ENCODE results near the gene TWIST2. TPM values are rescaled to one million over a fixed set of nuclear protein-coding genes. Genes with fewer than 3 reads are reported as not detected.

TWIST2 gene
- total and polyA plus RNA-seq, 2 donors, result 20.5 to 25.1 TPM

DNA sequence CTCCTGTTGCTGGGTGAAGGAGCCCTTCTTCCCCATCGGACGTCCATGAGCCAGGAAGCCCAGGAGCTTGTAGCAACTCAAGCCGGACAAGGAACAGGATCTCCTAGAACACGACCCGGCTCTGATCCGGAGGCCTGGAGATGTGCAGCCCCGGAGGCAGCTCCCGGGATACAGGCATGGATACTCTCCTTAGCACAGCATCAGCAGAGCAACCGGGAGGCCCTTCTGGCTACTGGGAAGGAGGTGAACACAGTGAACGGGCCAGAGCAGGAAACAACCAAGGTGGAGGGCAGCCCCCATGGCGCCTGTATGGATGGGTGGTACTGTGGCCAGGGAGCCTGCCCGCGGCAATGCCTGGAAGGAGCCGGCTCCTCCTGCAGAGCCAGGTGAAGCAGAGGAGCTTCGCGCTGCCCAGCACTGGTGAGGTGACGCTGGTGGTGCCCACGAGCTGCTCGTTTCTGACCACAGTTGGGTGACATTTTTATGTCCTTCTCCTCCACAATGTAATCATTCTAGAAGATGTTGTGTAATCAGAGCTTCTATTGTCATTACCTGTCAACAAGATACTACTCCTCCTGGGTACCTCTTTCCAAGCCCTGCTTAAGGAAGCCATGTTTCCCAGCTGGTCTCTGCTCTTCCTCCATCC lies 94.3 kb downstream of the TWIST2 start:
- Histone ChIP-seq H3K27ac (ENCODE audit: low read depth) (no peak overlapping the region), H3K36me3 (ENCODE audit: insufficient read depth) (no peaks in the 10 kb centered on the region), H3K4me3 (ENCODE audit: low read depth, low read length) (no peak overlapping the region), H3K4me1 (ENCODE audit: insufficient read depth) (no peaks in the 10 kb centered on the region)
- 92% methylated on average over 19 of the region's 19 CpGs for WGBS
- DNase-seq (ENCODE audit: extremely low spot score), result no peak

DNA sequence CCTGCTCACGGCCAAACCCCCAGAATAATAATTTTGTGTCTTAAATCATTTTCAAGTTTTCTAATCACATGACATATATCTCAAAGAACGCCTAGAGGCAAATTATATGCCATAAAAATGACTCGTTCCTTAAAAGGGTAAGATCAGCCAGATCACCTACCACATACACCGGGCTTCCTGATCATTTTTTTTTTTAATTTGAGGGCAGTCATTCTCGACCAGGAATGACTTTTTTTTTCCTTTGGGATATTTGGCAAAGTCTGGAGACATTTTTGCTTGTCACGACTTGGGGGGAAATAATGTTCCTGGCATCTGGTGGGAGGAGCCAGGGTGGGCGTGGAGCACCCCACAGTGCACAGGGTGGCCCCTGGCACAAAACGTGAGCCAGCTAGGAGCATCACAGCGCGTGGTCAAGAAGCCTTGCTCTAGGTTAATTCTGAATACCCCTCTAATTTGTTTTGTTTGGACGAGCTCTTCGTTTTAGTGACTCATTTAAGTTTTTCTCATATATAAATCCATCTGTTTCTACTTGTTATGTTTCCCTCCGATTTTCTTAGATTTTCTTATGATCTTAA lies 94.9 kb downstream of the TWIST2 start:
- H3K4me1 ChIP-seq (ENCODE audit: insufficient read depth), result no peaks in the 10 kb centered on the region
- no peak overlapping the region for H3K27ac ChIP-seq (ENCODE audit: low read depth)
- H3K4me3 ChIP-seq (ENCODE audit: low read depth, low read length), result no peak overlapping the region
- WGBS, result 72% methylated on average over 13 of the region's 13 CpGs
- no peaks in the 10 kb centered on the region for H3K36me3 ChIP-seq (ENCODE audit: insufficient read depth)
- no peak for DNase-seq (ENCODE audit: extremely low spot score)

DNA sequence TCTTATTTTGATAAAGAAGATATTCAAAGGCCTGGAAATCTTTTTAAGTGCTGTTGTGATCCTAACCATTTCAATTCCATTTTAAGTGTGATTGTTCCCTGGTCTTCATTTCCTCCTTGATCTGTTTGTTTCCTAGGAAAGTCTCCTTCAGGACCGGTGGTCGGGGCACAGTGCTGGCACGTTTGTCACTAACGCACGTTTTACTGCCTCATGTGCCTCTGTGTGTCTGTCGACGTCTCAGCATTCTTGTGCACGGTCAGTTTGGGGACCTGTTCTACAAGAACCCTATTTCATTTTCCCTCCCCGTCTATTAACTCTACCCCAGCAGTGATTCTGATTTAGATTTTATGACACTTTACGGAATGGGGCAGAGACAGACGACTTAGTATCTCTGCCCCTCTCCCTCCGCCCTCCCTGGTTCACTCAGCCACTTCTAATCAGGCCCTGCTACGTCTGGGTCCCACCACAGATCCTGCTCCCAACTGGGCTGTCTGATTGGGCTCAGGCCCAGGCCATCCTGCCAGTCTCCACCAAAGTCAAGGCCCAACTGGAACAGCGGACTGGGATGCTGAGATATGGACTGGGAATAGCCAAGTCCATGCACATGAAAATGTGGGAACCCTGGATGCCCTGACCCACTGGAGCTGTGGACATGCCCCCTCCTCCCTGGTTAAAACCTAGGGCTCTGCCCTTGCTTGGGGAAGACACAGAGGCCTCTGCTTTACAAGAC lies 95.6 kb downstream of the TWIST2 start:
- no peak overlapping the region for H3K27ac ChIP-seq (ENCODE audit: low read depth)
- no peaks in the 10 kb centered on the region for H3K4me1 ChIP-seq (ENCODE audit: insufficient read depth)
- no peak for DNase-seq (ENCODE audit: extremely low spot score)
- 87% methylated on average over 14 of the region's 14 CpGs for whole genome bisulfite sequencing
- H3K4me3 ChIP-seq (ENCODE audit: low read depth, low read length), result no peak overlapping the region
- H3K36me3 ChIP-seq (ENCODE audit: insufficient read depth), result no peaks in the 10 kb centered on the region

DNA sequence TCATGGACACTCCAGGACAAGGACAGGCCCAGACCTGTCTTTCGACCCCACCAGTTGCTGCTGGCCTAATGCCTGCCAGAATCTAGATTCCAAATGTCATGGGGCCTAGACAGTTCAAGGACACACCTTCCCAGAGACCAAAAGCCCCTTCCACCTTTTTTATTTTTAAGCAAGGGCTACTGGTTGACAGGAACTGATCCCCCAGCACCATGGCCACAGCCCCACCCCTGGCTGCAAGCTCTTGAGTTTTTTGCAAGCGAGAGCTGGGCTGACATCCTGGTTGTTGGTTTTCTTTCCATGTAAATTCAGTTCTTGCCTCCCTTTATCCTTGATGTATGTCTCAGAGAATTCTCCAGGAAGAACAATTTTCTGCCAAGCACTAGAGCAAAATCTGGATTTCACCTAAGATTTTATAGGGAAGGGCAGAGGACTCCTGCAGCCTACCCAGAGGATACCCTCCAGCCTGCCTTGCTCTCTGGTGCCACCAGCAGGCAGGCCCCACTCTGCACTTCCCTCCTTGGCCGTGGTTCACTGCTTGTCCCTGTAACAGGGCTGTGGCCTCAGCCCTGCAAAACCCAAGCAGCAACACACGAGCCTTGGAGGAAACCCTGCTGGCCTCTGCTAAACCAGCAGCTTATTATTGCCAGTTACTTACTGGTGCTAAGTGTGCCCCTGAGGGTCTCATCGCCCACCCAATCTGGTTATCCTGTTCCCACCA lies 97.7 kb downstream of the TWIST2 start:
- Histone ChIP-seq H3K27ac (ENCODE audit: low read depth) (no peak overlapping the region), H3K4me3 (ENCODE audit: low read depth, low read length) (no peak overlapping the region), H3K4me1 (ENCODE audit: insufficient read depth) (no peaks in the 10 kb centered on the region), H3K36me3 (ENCODE audit: insufficient read depth) (no peaks in the 10 kb centered on the region)
- WGBS, result 67% methylated on average over 5 of the region's 5 CpGs
- DNase-seq (ENCODE audit: extremely low spot score), result no peak

DNA sequence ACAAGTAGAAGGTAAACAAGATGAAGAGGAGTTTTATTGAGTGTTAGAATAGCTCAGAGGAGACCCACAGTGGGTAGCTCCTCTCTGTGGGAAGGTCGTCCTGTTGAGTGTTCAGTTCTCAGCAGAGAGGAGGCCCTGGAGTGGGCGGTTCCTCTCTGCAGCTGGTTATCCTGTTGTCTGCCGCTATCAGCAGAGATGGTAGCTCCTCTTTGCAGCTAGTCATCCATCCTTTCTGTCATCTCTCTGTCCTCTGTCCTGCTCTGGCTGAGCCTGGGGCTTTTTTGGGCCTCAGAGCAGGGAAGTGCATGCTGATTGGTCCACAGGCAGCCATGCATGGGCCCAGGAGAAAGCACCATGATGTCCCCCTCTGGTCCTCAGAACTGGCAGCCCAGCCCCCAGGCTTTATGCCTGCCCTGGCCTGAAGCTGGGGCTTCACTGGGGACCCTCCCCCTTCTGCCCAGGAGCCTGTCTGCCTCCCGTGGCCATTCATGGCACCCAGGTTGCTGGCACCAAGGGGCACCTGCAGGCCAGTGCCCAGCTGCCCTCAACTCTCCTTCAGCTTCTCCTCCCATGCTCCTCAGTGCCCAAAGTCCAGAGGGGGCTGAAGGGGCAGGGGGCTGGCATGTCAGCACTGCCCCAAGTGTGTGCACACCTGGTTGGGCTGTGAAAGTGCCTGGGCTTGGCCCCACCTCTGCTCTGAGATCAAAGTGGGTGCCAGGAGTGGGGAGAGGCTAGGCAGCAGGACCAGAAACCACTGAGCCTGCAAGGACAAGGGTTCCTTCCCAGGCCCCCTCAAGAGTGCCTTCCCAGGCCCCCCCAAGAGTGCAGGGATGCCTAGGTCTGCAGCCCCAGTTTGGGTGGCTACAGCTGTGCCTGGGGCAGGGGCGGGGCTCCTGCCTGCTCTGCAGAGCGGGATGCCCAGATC lies 98.7 kb downstream of the TWIST2 start:
- no peaks in the 10 kb centered on the region for H3K36me3 ChIP-seq (ENCODE audit: insufficient read depth)
- H3K4me1 ChIP-seq (ENCODE audit: insufficient read depth), result no peaks in the 10 kb centered on the region
- no peak for DNase-seq (ENCODE audit: extremely low spot score)
- H3K27ac ChIP-seq (ENCODE audit: low read depth), result no peak overlapping the region
- H3K4me3 ChIP-seq (ENCODE audit: low read depth, low read length), result no peak overlapping the region
- WGBS, result 93% methylated on average over 6 of the region's 6 CpGs

DNA sequence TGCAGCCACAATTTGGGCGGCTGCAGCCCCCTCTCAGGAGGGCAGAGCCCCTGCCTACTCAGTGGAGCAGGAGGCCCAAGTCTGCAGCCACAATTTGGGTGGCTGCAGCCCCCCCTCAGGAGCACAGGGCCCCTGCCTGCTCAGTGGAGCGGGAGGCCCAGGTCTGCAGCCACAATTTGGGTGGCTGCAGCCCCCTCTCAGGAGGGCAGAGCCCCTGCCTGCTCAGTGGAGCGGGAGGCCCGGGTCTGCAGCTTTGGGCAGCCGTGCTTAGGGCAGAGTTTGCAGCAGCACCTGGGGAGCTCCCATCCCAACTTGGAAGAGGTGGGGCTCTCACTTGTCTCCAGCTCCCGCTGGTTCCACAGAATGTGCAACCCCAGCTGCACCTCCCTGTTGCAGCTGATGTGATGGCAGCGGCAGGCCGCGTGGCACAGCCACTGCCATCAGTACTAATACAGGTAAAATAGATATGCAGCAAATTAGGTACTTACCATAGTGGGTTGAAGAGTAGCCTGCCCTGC lies 99.4 kb downstream of the TWIST2 start:
- Histone ChIP-seq H3K27ac (ENCODE audit: low read depth) (no peak overlapping the region), H3K36me3 (ENCODE audit: insufficient read depth) (no peaks in the 10 kb centered on the region), H3K4me3 (ENCODE audit: low read depth, low read length) (no peak overlapping the region), H3K4me1 (ENCODE audit: insufficient read depth) (no peaks in the 10 kb centered on the region)
- no peak for DNase-seq (ENCODE audit: extremely low spot score)
- WGBS, result 92% methylated on average over 9 of the region's 9 CpGs

DNA sequence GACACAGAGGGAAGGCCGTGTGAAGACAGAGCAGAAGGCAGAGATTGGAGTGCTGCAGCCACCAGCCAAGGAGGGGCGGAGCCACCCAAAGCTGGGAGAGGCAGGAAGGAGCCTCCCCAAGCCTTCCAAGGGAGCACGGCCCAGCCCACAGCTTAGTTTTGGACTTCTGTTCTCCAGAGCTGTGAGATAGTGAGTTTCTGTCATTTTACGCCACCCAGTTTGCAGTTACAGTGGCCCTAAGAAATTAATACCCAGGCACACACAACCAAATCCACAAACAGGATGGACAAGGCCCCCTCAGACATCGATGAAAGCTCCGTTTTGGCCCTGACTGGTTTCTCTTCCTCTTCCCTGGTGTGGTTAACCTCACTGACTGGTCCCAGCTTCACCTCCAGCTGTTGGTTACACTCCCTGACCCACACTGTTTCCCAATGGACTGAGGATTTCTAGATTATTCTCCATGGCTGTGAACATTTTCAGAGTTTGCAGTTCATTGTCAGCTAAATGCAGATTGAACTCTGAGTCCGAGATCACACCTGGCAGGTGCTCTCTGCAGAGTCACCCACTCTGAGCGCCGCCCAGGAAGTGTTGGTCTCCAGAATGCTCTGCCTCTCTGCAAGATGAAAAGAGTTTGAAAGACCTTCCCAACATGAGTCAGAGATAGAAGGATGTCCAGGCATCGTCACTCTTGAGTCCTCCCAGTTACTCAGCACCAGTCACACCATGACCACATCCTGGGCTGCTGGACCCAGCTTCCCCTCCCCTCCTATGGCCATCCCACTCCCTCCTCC lies 100.2 kb downstream of the TWIST2 start:
- no peak overlapping the region for H3K4me3 ChIP-seq (ENCODE audit: low read depth, low read length)
- no peak for DNase-seq (ENCODE audit: extremely low spot score)
- no peak overlapping the region for H3K27ac ChIP-seq (ENCODE audit: low read depth)
- no peaks in the 10 kb centered on the region for H3K36me3 ChIP-seq (ENCODE audit: insufficient read depth)
- H3K4me1 ChIP-seq (ENCODE audit: insufficient read depth), result no peaks in the 10 kb centered on the region
- 64% methylated on average over 10 of the region's 10 CpGs for WGBS

DNA sequence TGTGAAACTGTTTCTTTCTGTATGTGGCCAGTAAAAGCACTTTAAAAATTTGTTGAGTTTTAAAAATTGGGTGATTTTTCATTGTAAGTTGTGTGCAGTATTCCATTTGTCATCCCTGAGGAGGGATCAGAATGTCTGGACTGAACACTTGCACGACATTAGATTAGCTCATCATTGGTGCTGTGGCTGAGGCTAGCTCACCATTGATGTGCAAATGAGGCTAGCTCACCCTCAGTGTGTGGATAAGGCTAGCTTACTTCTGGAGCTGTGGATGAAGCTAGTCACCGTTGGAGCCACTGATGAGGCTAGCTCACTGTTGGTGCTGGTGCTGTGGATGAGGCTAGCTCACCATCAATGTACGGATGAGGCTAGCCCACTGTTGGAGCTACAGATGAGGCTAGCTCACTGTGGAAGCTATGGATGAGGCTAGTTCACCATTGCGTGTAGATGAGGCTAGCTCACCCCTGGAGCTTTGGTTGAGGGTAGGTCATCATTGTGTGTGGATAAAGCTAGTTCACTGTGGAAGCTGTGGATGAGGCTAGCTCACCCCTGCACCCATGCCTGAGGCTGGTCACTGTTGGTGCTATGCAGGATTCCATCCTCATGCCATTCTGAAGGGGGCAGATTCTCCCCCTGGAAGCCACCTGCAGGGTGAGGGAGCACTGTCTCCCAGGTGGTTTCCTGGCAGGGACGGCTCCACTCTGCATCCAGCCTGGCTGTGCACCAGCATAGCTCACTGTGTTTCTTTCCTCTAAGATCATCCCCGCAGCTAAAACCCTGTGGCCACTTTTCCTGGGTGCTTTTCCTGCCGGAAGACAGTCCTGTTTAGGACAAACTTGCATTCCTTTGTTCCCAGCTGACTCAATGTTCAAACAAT lies 101.1 kb downstream of the TWIST2 start:
- Histone ChIP-seq H3K27ac (ENCODE audit: low read depth) (no peak overlapping the region), H3K36me3 (ENCODE audit: insufficient read depth) (no peaks in the 10 kb centered on the region), H3K4me3 (ENCODE audit: low read depth, low read length) (no peak overlapping the region), H3K4me1 (ENCODE audit: insufficient read depth) (no peaks in the 10 kb centered on the region)
- DNase-seq (ENCODE audit: extremely low spot score), result no peak
- 86% methylated on average over 7 of the region's 7 CpGs for WGBS

DNA sequence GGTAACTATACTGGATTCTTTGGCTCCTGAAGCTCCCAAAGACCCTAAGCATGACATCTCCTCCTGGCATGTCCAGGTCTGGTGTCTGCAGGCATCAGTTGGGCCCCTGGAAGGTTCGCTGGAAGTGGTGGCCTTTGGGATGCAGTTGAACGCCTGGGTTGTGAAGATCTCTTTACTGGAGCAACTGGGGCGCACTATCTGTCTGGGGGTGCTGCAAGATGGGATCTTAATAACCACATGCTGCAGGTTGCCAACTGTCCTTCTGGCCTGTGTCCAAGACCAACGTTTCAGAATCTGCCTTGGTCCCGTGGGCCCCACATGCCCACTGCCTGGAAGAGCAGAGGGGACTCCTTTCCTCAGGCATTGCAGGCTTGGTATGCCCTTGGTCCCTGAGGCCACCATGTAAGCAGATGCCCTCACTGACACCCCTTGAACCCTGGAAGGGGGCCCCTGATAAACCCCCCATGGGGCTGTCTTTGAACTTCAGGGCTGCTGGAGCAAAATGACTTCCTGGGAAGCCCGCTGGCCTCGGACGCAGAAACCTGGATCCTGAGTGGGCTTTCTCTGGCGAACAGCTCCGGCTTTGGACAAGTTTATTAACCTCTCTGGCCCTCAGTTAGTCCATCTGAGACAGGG lies 101.9 kb downstream of the TWIST2 start:
- no peak overlapping the region for H3K27ac ChIP-seq (ENCODE audit: low read depth)
- H3K4me1 ChIP-seq (ENCODE audit: insufficient read depth), result no peaks in the 10 kb centered on the region
- no peaks in the 10 kb centered on the region for H3K36me3 ChIP-seq (ENCODE audit: insufficient read depth)
- no peak overlapping the region for H3K4me3 ChIP-seq (ENCODE audit: low read depth, low read length)
- no peak for DNase-seq (ENCODE audit: extremely low spot score)
- WGBS, result 86% methylated on average over 10 of the region's 10 CpGs

DNA sequence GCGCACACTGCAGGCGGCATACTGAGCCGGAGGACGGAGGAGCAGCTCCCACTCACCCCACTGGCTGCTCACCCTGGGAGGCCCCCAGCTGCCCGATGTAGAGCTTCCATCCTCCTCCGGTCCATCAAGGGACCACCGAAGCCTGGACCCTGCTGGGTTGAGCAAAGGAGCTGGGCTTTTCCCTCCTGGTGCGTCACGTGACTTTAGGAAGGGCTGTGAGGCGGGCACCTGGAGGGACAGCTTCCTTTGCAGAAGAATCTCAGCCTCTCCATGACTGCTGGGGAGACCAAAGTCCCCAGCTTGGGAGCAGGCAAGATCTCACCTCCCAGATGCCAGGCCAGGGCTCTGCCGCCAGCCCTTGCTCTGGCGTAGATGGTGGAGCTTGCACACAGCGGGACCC lies 102.7 kb downstream of the TWIST2 start:
- Histone ChIP-seq H3K27ac (ENCODE audit: low read depth) (no peak overlapping the region), H3K4me3 (ENCODE audit: low read depth, low read length) (no peak overlapping the region), H3K4me1 (ENCODE audit: insufficient read depth) (no peaks in the 10 kb centered on the region), H3K36me3 (ENCODE audit: insufficient read depth) (no peaks in the 10 kb centered on the region)
- no peak for DNase-seq (ENCODE audit: extremely low spot score)
- WGBS, result 95% methylated on average over 13 of the region's 13 CpGs

DNA sequence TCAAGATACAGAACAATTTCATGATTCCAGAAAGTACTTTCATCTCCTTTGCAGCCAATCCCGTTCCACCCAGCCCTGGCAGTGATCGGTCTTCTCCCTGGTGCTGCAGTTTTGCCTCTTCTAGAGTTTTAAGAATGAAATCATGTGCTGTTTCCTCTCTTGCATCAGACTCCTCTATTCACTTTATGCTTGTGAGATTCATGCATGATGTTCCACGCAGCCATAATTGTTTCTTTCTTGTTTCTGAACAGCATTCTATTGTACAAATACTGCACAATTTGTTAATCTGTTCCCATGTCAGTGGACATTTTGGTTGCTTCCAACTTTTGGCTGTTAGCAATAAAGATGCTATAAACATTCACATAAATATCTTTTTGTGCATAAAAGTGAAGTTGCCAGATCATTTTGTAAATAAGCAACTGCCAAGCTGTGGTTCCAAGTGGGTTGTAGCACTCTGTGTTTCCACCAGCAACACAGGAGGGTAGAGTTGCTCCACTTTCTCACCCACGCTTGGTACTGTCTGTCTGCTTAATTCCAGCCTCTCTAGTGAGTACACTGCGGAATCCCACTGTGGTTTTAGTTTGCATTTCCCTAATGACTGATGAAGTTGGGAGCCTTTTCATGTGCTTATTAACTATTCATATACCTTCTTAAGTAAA lies 104.5 kb downstream of the TWIST2 start:
- H3K4me3 ChIP-seq (ENCODE audit: low read depth, low read length), result no peak overlapping the region
- no peak overlapping the region for H3K27ac ChIP-seq (ENCODE audit: low read depth)
- WGBS, result 62% methylated on average over 5 of the region's 5 CpGs
- H3K36me3 ChIP-seq (ENCODE audit: insufficient read depth), result no peaks in the 10 kb centered on the region
- H3K4me1 ChIP-seq (ENCODE audit: insufficient read depth), result no peaks in the 10 kb centered on the region
- DNase-seq (ENCODE audit: extremely low spot score), result no peak

Measured in urinary bladder (tissue), 4 donors.